ENCODE results near the gene ZNF91. TPM values are rescaled to one million over a fixed set of nuclear protein-coding genes. Genes with fewer than 3 reads are reported as not detected.
"Not testable (repeated sequence)": the region's sequence is repeated elsewhere in the genome, so short reads cannot be mapped to it uniquely, and the experiment has no call there.

The ZNF91 gene
- total RNA-seq, 1 donor from 2014 or later = 101 TPM

DNA sequence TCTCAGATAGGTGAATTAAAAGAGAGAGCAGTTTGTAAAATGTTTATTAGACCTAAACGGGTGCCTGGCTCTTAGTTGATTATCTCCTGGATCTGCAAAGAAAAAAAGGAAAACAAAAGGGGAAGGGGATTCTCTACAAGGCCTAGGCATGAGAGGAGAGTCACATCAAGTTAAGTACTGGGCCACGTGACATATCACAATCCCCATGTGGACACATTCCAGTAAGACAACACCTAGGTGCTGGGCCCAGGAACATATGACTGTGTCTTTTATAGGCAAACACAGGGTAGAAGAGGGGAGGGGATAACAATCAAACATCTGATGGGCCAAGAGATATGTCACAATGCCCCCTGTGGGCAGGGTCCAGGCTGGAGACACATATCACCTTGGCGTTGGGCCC lies 4.2 kb upstream of the ZNF91 start:
- intact Hi-C loops (cut with micrococcal nuclease) = loop anchor here (10.0 kb wide), 1 partner anchor 145 kb away; the partner anchor contains the start of gene ZNF724
- Histone ChIP-seq H3K27me3 (ENCODE audit: low read depth) (no peaks in the 10 kb centered on the region), H3K4me1 (peaks cover 14% of the 10 kb centered on the region), H3K9me3 (replicated peaks) (no peaks in the 10 kb centered on the region), H3K4me3 (no peak overlapping the region), H3K36me3 (no peaks in the 10 kb centered on the region), H3K27ac (replicated peaks) (no peak overlapping the region)
- no peak for TF ChIP-seq CTCF (IDR thresholded peaks at IDR 0.05; ENCODE audit: borderline replicate concordance)
- DNase-seq = no peak

DNA sequence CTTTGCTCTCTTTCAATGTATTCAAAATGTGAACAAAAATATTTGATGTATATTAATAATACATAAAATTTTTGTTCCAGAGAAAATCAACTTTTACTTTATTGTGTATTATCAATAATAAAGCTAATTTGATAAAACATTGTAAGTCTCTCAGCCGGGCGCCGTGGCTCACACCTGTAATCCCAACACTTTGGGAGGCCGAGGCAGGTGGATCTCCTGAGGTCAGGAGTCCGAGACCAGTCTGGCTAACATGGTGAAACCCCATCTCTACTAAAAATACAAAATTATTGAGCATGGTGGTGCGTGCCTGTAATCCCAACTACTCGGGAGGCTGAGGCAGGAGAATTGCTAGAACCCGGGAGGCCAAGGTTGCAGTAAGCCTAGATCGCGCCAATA lies 449 bp upstream of the ZNF91 start:
- H3K36me3 ChIP-seq; H3K27me3 ChIP-seq (ENCODE audit: low read depth); DNase-seq; H3K9me3 ChIP-seq (replicated peaks): not testable (repeated sequence)
- H3K4me1 ChIP-seq = peaks cover 50% of the 10 kb centered on the region
- peak overlapping the region; percentile 86 for H3K4me3 ChIP-seq
- H3K27ac ChIP-seq (replicated peaks) = peak overlapping the region; percentile 97
- intact Hi-C loops (cut with micrococcal nuclease) = loop anchor here (10.0 kb wide), 1 partner anchor 141 kb away; the partner anchor contains the start of gene ZNF724

GRCh38 chr19:23394511-23394910 lies 760 bp downstream of the ZNF91 start:
- DNase-seq = no peak
- no peak for TF ChIP-seq CTCF (IDR thresholded peaks at IDR 0.05; ENCODE audit: borderline replicate concordance)
- Histone ChIP-seq H3K9me3 (replicated peaks) (no peaks in the 10 kb centered on the region), H3K36me3 (no peaks in the 10 kb centered on the region), H3K4me1 (peaks cover 62% of the 10 kb centered on the region), H3K4me3 (peak overlapping the region; percentile 86), H3K27me3 (ENCODE audit: low read depth) (no peaks in the 10 kb centered on the region), H3K27ac (replicated peaks) (peak overlapping the region; percentile 97)
- intact Hi-C loops (cut with micrococcal nuclease) = loop anchor here (10.0 kb wide), 1 partner anchor 140 kb away; the partner anchor contains the start of gene ZNF724

DNA sequence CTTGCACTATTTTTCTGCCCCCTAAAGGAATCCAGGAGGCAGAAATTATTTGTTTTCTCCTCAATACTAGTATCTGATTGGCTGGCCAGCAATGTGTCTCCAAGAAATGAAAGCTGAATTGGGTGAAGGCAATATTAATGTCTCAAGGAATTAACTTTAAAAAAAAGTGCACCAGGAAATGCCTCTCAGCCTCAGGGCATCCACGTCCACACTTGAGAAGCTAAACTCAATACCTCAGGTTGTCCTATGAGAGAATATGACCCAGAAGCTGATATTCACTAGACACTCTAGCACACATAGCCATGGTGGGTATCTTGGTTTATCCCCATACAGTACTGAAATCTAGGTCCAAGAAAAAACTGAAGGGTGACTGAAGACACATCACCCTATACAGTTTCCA lies 2.1 kb downstream of the ZNF91 start:
- peaks cover 5% of the 10 kb centered on the region for H3K36me3 ChIP-seq
- H3K9me3 ChIP-seq (replicated peaks) = no peaks in the 10 kb centered on the region
- H3K27ac ChIP-seq (replicated peaks) = peak overlapping the region; percentile 97
- intact Hi-C loops (cut with micrococcal nuclease) = loop anchor here (10.0 kb wide), 1 partner anchor 138 kb away; the partner anchor contains the start of gene ZNF724
- H3K4me3 ChIP-seq = peak overlapping the region; percentile 86
- H3K27me3 ChIP-seq (ENCODE audit: low read depth) = no peaks in the 10 kb centered on the region
- no peak for DNase-seq
- peaks cover 75% of the 10 kb centered on the region for H3K4me1 ChIP-seq
- TF ChIP-seq CTCF (IDR thresholded peaks at IDR 0.05; ENCODE audit: borderline replicate concordance) = no peak

GRCh38 chr19:23391236-23391635 lies 4.0 kb downstream of the ZNF91 start:
- intact Hi-C loops (cut with micrococcal nuclease) = loop anchor here (10.0 kb wide), 1 partner anchor 136 kb away; the partner anchor contains the start of gene ZNF724
- Histone ChIP-seq H3K4me1 (peaks cover 90% of the 10 kb centered on the region), H3K27me3 (ENCODE audit: low read depth) (no peaks in the 10 kb centered on the region), H3K36me3 (peaks cover 22% of the 10 kb centered on the region), H3K9me3 (replicated peaks) (peaks cover 2% of the 10 kb centered on the region), H3K27ac (replicated peaks) (no peak overlapping the region), H3K4me3 (no peak overlapping the region)
- DNase-seq = no peak
- TF ChIP-seq CTCF (IDR thresholded peaks at IDR 0.05; ENCODE audit: borderline replicate concordance) = no peak

GRCh38 chr19:23385404-23385803 lies 9.9 kb downstream of the ZNF91 start:
- intact Hi-C loops (cut with micrococcal nuclease) = no loop called here
- H3K9me3 ChIP-seq (replicated peaks) = peaks cover 35% of the 10 kb centered on the region
- peak overlapping the region; percentile 45 for H3K27ac ChIP-seq (replicated peaks)
- H3K4me3 ChIP-seq = no peak overlapping the region
- no peaks in the 10 kb centered on the region for H3K27me3 ChIP-seq (ENCODE audit: low read depth)
- DNase-seq = no peak
- H3K4me1 ChIP-seq = peaks cover 92% of the 10 kb centered on the region
- H3K36me3 ChIP-seq = peaks cover 59% of the 10 kb centered on the region
- TF ChIP-seq CTCF (IDR thresholded peaks at IDR 0.05; ENCODE audit: borderline replicate concordance) = no peak

All from left ventricle myocardium inferior (tissue), 1 donor.